ENCODE data around the gene PGF.
A peak's percentile ranks its signal among the peaks of the same experiment; 100 is the strongest.

The PGF gene

GRCh38 chr14:74915826-74916225, 39.6 kb downstream of the PGF start:
- no peak for DNase-seq

DNA sequence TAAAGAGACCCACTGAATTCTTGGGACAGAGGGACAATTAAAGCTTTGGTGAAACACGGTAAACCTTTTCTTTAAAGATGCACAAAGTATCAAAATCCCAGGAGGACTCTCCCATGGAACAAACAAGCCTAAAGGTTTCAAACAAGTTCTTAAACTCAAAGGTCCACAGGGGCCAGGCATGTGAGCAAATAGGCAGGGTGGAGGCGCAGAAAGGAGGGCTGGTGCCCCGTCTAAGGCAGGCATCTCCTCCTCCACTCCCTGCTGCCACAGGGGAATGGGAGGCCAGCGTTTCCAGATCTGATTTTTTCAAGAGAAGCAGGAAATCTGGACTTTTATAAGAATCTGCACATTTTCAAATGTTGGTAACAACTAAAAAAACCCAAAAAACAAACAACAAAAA, 40.0 kb downstream of the PGF start:
- no peak for DNase-seq

DNA sequence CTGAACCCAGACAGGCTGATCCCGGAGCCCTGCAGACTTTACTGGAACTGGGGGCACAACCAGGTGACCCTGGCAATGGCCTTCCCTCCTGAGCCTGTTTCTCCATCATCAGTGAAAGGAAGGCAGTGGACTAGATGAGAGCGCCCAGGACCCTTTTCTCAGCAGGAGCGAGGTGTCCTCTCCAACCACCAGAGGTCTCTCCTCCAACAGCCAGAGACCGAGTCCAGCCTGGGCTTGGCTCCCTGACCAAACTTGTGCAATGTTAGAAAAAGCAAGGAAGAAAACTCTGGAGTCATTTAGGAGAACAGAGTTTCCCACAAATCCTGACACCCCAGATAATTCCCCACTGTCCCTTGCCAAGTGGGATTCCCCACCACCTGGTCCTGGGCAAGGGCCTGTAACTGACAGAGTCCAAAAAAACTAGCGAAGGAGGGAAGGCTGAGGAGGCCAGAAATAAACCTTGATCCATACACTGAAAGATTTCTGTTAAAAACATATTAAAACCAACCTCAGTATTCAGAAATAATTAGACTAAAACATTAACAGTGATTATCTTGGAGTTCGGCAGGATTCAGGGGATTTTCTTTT, 41.3 kb downstream of the PGF start:
- no peak for DNase-seq

GRCh38 chr14:74913393-74913910, 41.9 kb downstream of the PGF start:
- DNase-seq, result no peak

- no peak for DNase-seq
These were observed 42.6 kb downstream of the PGF start for GRCh38 chr14:74912801-74913200.

DNA sequence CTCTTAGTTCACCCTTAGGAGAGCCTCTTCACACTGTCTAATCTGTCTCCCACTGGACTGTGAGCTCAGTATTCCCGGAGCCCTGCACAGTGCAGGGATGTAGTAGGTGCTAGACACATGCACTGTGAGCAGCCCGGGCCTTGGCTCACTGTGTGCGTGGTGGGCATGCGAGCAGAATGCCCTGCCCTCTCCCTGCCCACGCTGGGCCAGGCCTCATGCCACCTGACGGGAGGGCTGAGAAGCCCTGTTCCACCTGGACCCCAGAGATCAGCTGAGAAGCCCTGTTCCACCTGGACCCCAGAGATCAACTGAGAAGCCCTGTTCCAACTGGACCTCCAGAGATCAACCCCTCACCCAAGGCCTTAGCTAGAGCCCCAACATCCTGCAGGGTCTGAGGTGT, 43.3 kb downstream of the PGF start:
- no peak for DNase-seq

DNA sequence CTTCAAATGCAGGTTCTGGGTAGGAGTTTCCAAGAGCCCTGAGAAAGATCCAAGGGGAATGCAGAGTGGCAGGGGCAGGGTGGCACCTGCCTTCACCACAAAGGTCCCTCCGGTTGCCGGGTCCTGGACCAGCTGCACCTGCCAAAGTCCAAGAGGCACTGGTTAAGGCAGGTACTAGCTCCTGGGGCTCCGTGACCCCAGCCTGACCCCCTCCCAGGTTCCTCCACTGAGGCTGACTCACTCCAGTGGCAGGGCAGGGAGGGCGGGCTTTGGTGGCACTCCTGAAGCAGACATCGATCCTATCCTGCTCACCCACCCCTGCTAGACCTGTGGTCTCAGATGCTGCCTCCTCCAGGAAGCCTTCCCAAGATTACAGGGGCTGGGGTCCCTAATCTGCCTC, 43.7 kb downstream of the PGF start:
- DNase-seq, result no peak

DNA sequence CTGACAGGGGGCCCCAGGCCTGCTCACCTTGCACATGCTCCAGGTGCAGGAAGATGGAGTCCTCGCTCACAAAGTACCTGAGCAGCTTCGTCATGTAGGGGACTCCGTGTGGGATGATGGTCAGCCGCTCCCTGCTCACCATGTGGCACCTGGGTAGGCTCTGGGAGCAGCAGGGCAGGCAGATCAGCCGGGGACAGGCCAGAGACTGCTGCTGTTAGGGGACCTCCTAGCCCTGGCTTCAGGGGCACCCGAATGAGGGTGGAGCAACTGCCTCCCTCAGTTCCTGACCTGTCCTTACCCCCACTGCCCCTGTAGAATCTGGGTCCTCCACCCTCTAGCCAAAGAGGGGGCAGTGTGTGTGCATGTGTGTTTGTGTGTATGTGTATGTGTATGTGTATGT, 44.2 kb downstream of the PGF start:
- no peak for DNase-seq

- DNase-seq, result no peak
These were observed 44.8 kb downstream of the PGF start for GRCh38 chr14:74910556-74910955.

GRCh38 chr14:74909911-74910310, 45.5 kb downstream of the PGF start:
- no peak for DNase-seq

- no peak for DNase-seq
These were observed 45.9 kb downstream of the PGF start for GRCh38 chr14:74909501-74909900.

- DNase-seq, result no peak
These were observed 46.5 kb downstream of the PGF start for GRCh38 chr14:74908861-74909341.

- DNase-seq, result no peak
These were observed 47.7 kb downstream of the PGF start for GRCh38 chr14:74907744-74908143.

DNA sequence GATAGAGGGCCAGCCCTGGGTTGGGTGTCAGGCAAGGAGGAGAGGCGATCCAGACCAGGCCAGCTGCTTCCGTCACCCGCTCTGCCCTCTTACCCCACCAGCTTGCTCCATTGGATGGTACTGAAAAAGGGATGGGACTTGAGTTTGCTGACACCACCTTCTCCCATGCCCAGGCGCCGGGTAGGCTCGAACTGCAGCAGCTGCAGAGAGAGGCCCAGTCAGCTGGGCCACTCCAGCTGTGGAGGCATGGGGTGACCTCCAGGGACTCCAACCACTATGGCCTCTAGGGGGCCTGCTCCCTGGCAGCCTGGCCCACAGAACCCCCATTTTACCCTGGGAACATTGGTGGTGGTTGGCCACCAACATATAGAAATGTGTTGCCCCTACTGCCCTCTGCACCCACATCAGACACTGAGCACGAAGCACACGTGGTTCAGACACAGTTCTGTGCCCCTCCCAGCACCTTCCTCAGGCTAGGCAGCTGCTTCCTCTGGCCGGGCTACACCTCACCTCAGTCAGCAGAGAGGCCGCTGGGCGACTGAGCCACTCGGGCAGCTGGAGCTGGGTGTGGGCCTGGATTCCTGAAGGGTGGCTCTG, 48.4 kb downstream of the PGF start:
- DNase-seq, result no peak

- peak; percentile 77 for DNase-seq
These were observed 49.7 kb downstream of the PGF start for GRCh38 chr14:74905595-74906142.

DNA sequence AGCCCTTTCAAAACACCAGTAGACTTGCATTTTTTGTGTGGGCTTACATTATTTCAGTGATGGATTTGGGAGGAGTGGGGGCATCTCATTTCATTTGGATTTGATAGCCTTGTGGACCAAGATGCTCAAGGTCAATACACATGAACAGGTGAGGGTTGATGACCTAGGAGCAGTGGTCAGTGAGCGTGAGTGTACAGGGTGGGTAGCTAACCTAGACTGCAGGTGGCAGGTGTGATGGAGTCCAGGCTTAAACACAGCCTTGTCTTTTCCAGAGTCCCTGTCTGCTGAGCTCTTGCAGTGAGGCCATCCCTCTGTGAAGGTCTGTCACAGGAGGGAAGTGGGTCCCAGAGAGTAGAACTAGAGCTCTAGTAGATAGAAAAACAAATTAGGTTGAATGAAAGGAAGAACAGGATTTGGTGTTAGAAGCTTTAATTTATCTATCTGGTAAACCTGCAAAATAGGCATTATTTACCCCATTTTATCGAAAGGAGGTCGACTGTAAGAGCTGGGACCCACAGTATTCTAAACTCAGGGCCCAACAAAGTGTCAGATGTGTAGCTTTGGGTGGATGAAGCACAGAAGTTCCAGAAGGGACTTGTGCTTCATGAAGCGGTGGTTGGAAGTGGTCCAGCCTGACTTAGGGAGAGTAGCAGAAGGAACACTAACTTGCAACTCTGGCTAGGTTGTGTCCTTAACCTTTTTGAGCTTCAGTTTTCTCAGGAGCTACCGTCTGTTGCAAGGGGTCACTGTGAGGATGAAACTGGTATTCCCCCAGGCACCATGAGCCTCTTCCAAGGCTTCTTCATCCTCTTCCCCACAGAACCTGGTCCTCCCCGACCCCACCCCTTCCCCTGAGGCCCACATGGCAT, 50.5 kb downstream of the PGF start:
- DNase-seq, result no peak

DNA sequence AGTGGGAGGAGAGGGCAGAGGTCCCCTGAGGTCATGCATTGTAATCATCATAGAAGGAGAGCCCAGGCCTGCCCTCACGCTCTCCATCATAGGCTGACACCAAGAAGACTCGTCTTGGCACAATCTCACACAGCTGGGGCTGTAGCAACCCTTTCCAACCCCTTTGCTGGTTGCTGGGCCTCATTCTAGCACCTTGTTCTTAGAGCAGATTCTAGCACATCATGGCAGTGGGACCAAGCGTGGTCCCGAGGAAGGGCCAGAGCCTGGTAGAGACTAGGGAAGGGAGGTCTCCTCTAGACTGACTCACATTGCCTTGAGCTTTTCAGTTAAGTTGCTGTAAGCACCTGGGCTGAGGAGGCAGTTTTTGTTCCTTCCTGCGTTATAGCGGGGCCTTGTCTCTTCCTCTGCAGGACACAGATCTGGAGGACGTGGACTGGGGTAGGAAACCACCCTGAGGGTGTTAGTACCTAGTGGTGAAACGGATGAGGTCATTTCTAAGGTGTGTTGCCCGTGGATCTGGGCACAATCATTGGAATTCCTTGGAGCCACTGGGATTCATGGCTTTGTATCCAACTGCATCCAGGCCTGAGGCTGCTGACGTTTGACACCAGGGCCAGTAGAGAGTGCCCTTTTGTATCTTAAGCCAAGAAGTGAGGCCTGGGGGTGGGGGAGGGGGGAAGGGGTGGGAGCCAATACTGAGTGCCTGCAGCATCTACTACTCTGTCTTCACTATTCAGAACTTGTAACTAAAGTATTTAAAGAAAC, 52.3 kb downstream of the PGF start:
- DNase-seq, result no peak

GRCh38 chr14:74898694-74899093, 56.7 kb downstream of the PGF start:
- DNase-seq, result no peak

DNA sequence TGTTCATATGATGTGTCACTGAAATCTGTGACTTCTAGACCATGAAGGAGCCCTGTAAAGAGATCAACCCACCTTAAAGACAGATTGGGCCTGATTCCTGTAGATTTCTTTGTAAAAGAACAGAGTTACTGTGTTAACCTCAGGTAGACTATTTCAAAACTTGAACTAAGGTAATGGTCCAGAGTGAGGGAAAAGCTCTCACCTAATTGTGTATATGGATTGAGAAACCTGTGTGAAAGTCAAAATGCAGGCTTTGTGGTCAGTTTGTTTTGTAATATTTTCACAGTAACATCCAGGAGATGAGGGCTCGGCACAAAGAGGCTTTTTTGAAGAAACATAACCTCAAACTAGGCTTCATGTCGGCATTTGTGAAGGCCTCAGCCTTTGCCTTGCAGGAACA, 57.3 kb downstream of the PGF start:
- DNase-seq, result no peak

GRCh38 chr14:74897642-74898041, 57.8 kb downstream of the PGF start:
- DNase-seq, result no peak

- DNase-seq, result no peak
These were observed 59.0 kb downstream of the PGF start for GRCh38 chr14:74896400-74896799.

DNA sequence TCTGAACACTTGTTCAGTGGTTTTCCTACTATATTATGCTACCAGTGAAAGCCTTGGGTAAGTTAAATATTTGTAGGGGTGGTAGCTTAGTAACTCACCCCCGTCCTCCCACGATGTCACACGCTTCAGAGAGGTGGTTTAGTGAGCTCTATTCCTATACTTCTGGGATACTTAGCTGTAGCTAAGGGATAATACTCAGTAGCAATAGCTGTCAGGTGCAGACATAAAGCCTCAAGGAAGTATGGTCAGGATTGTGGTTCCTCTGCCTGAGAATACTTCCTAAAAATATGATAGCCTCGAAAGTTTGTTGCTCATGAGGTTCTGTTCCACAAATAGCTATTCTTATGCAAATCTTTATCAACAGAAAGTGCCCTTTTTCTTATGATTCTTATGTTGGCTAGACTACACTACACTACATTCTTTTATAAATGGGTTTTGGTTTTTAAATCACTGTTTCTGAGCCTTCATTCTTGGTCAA, 61.7 kb downstream of the PGF start:
- DNase-seq, result no peak

GRCh38 chr14:74892745-74893144, 62.7 kb downstream of the PGF start:
- no peak for DNase-seq

Data from retina (tissue), 1 donor.